Loucy (cell line): ENCODE measurements around the gene TNPO3.

ENCODE experiments used
- CTCF ChIP-seq: fragments of 200-600 bp; sonication (generic); conservative IDR thresholded peaks from 2 replicates; pipeline ENCODE4 v1.5.1; 2014; ENCODE audit warnings: mild to moderate bottlenecking, antibody characterized with exemption, low read length
- EZH2phosphoT487 ChIP-seq: fragments of 200-600 bp; IDR thresholded peaks from 2 replicates; pipeline ENCODE4 v1.6.1; 2018; ENCODE audit warnings: antibody characterized with exemption, mild to moderate bottlenecking, moderate library complexity, borderline replicate concordance

GRCh38 chr7:128946936-128947830 lies 107.7 kb downstream of the TNPO3 start:
- TF ChIP-seq CTCF (peak; percentile 60), EZH2phosphoT487 (no peak)
